Activated CD8-positive, alpha-beta T cell treated with anti-CD3 and anti-CD28 coated beads for 36 hours (primary cell): ENCODE measurements around the gene FRMD4A. TPM values are rescaled to one million over a fixed set of nuclear protein-coding genes. Genes with fewer than 3 reads are reported as not detected.

Experiments
- ATAC-seq: fragments of 200-7000 bp; cut with Tn5 transposase; one replicate; pipeline ENCODE4 v1.10.0; 2021; ENCODE audit warnings: mild to moderate bottlenecking, moderate library complexity
- CTCF ChIA-PET: fragments of 350-600 bp; sonication (Branson Sonifier 250); formaldehyde crosslinking; loops from one replicate; lab custom pipeline; 2021; ENCODE audit warnings: antibody characterized with exemption; lab: Charles Lee
- POLR2A ChIA-PET: fragments of 350-600 bp; sonication (Branson Sonifier 250); formaldehyde crosslinking; loops from one replicate; lab custom pipeline; 2021; ENCODE audit warnings: antibody characterized with exemption; lab: Charles Lee
- DNase-seq: peaks from one replicate; pipeline ENCODE4 v3.0.0-alpha.2; 2020
- H3K27ac Mint-ChIP-seq: one replicate; pipeline ENCODE4 v1.8.0; 2021; ENCODE audit warnings: mild to moderate bottlenecking, mixed read lengths
- H3K27me3 Mint-ChIP-seq: one replicate; pipeline ENCODE4 v1.8.0; 2021; ENCODE audit warnings: mixed read lengths
- H3K36me3 Mint-ChIP-seq: one replicate; pipeline ENCODE4 v1.8.0; 2021; ENCODE audit warnings: low read depth, mixed read lengths
- H3K4me1 Mint-ChIP-seq: one replicate; pipeline ENCODE4 v1.8.0; 2021; ENCODE audit warnings: low read depth, mixed read lengths
- H3K4me3 Mint-ChIP-seq: one replicate; pipeline ENCODE4 v1.8.0; 2021; ENCODE audit warnings: mild to moderate bottlenecking, moderate library complexity, mixed read lengths
- H3K9me3 Mint-ChIP-seq: one replicate; pipeline ENCODE4 v1.8.0; 2021; ENCODE audit warnings: mixed read lengths
- CTCF ChIP-seq: fragments of 200-600 bp; IDR thresholded peaks from one replicate; pipeline ENCODE4 v1.8.0; 2022; ENCODE audit warnings: antibody characterized with exemption, mild to moderate bottlenecking
- intact Hi-C: fragments of 100-400 bp; cut with micrococcal nuclease; formaldehyde crosslinking; loops from one replicate; pipeline ENCODE4 v1.10.0; 2022
- total RNA-seq, 2 experiments: library from RNA; stranded (reverse); gene quantifications; one replicate each; pipeline ENCODE4 v1.2.3, GENCODE V29; 2021

FRMD4A gene
- total RNA-seq, 2 experiments from 2014 or later = 2.1 to 2.8 TPM

DNA sequence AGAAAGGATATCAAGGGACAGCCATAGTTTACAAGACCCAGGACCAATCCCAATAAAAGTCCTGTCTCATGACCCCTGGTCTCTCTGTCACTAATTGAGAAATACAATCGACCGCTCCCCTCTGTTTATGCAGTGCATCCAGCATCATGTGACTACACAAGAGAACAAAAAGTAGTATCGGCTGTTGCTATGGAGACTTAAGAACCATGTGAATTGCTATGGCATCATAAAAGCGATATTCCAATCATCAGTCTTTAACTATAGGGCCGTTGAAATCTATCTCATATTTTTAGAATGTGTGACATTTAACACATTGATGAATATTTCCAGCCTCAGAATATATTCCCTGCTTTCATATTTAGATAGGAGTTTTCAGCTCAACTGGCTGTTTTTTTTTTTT is 139.3 kb downstream of the FRMD4A start:
- CTCF ChIA-PET = interaction anchor here (3.0 kb wide), 1 partner anchor 9 kb away, joined by 10 read pairs; no protein-coding TSS in a partner anchor
- Mint-ChIP-seq H3K36me3 (no peaks in the 10 kb centered on the region), H3K4me1 (peaks cover under 1% of the 10 kb centered on the region), H3K9me3 (no peaks in the 10 kb centered on the region), H3K4me3 (no peak overlapping the region), H3K27ac (no peak overlapping the region), H3K27me3 (peaks cover 23% of the 10 kb centered on the region)
- intact Hi-C loops = no loop called here
- TF ChIP-seq CTCF = no peak
- ATAC-seq = no peak
- DNase-seq = no peak
- POLR2A ChIA-PET = no interaction called here

DNA sequence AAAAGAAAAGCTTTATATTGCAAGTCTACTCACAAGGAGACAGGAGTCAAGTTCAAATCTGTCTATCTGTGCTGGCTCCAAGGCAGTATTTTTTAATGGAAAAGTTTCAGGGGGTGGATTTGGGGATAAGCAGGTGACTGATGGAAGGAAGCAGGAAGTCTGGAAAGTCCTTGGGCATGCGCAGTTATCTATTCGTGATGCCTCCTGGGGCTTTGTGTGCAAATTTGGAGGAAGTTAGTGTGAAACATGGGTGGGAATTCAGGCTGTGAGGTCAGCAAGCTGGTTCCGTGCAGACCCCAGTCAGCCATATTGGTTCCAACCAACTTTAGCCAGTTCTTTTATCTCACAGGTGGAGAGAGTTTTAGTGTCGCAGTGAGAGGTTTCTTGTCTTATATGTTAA is 140.0 kb downstream of the FRMD4A start:
- TF ChIP-seq CTCF = no peak
- POLR2A ChIA-PET = no interaction called here
- ATAC-seq (no peak), DNase-seq (no peak)
- Mint-ChIP-seq H3K27ac (no peak overlapping the region), H3K4me1 (peaks cover 6% of the 10 kb centered on the region), H3K4me3 (no peak overlapping the region), H3K9me3 (no peaks in the 10 kb centered on the region), H3K27me3 (peaks cover 22% of the 10 kb centered on the region), H3K36me3 (no peaks in the 10 kb centered on the region)
- intact Hi-C loops = no loop called here
- CTCF ChIA-PET = interaction anchor here (3.0 kb wide), 1 partner anchor 10 kb away, joined by 10 read pairs; no protein-coding TSS in a partner anchor

- no peak overlapping the region for H3K27ac Mint-ChIP-seq
- peak; percentile 2 for DNase-seq
- ChIA-PET POLR2A (interaction anchor here (0.8 to 3.0 kb wide), 15 partner anchors 10 to 835 kb away, joined by 3 to 25 read pairs (median 5); no protein-coding TSS in a partner anchor), CTCF (interaction anchor here (0.9 to 5.1 kb wide), 6 partner anchors 10 to 402 kb away, joined by 3 to 29 read pairs (median 4); no protein-coding TSS in a partner anchor)
- H3K27me3 Mint-ChIP-seq = peaks cover 23% of the 10 kb centered on the region
- ATAC-seq = no peak
- intact Hi-C loops = loop anchor here (5.0 kb wide), 1 partner anchor 399 kb away; no protein-coding TSS in a partner anchor
- peak; percentile 31 for TF ChIP-seq CTCF
- H3K4me1 Mint-ChIP-seq = peaks cover 24% of the 10 kb centered on the region
- no peaks in the 10 kb centered on the region for H3K36me3 Mint-ChIP-seq
- no peaks in the 10 kb centered on the region for H3K9me3 Mint-ChIP-seq
- H3K4me3 Mint-ChIP-seq = no peak overlapping the region
These were observed 144.5 kb downstream of the FRMD4A start for GRCh38 chr10:14186245-14186644.

DNA sequence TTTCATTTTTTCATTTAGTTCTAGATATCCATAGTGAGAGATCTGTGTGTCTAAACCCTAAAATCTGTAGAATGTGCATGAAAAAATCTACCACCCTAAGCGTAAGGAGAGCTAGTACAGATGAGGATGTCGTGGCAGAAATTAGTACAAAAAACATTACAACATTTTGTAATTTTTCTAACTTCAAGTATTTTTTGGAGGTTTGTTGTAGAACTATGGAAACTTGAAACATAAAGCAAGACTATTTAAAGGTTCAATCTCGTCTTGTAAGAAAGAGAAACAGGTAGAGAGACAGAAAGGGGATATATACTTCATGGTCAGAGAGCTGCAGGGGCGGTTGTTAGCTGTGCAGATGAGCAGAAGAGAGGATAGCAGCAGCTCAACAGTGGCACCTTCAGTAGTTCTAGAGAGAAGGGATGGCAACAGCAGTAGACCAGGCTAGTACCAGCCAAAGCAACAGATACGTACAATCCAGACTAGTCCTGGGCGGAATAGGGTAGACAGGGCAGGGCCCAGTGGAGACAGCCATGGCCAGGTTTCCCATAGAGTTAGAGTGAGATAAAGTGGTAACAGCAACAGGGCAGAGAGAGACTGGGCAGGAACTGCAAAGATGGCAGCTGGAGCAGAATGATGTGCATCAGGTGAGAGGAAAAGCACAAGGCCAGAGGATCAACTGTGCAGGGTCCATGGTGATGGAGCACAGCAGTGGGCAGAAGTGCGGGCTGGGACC is 145.2 kb downstream of the FRMD4A start:
- H3K36me3 Mint-ChIP-seq = no peaks in the 10 kb centered on the region
- peaks cover 31% of the 10 kb centered on the region for H3K27me3 Mint-ChIP-seq
- peak; percentile 79 for DNase-seq
- ATAC-seq = peak; percentile 94
- ChIA-PET CTCF (interaction anchor here (0.9 to 5.1 kb wide), 10 partner anchors 10 to 652 kb away, joined by 3 to 29 read pairs (median 3); no protein-coding TSS in a partner anchor), POLR2A (interaction anchor here (0.6 to 3.0 kb wide), 48 partner anchors 8 to 835 kb away, joined by 3 to 25 read pairs (median 3); partner anchors contain the start of genes CDNF, HSPA14, MSANTD7 and PRPF18)
- intact Hi-C loops = loop anchor here (5.0 kb wide), 1 partner anchor 398 kb away; no protein-coding TSS in a partner anchor
- H3K27ac Mint-ChIP-seq = peak overlapping the region; percentile 96
- TF ChIP-seq CTCF = no peak
- no peaks in the 10 kb centered on the region for H3K9me3 Mint-ChIP-seq
- H3K4me3 Mint-ChIP-seq = peak overlapping the region; percentile 56
- H3K4me1 Mint-ChIP-seq = peaks cover 24% of the 10 kb centered on the region
